Raji (cell line): ENCODE measurements around the gene MAPK12.

Experiments used
- POLR2A ChIP-seq: IDR thresholded peaks from 2 replicates; pipeline ENCODE4 v1.6.1; 2011; ENCODE audit warnings: low read depth, low read length, control low read depth; ENCODE audit not compliant: insufficient read depth

Gene MAPK12

GRCh38 chr22:50293441-50294318, 32.2 kb upstream of the MAPK12 start:
- no peak for TF ChIP-seq POLR2A

- TF ChIP-seq POLR2A, result peak; percentile 42; the same call in 1 of the 2 replicates
These were observed 31.4 kb upstream of the MAPK12 start for GRCh38 chr22:50292643-50293440.

- TF ChIP-seq POLR2A, result no peak
These were observed 28.6 kb upstream of the MAPK12 start for GRCh38 chr22:50289942-50290630.

GRCh38 chr22:50289151-50289941, 27.9 kb upstream of the MAPK12 start:
- TF ChIP-seq POLR2A, result no peak

GRCh38 chr22:50287731-50288130, 26.2 kb upstream of the MAPK12 start:
- no peak for TF ChIP-seq POLR2A

- TF ChIP-seq POLR2A, result no peak
These were observed 25.3 kb upstream of the MAPK12 start for GRCh38 chr22:50286701-50287318.

- TF ChIP-seq POLR2A, result no peak
These were observed 24.8 kb upstream of the MAPK12 start for GRCh38 chr22:50286275-50286674.

- TF ChIP-seq POLR2A, result no peak
These were observed 24.2 kb upstream of the MAPK12 start for GRCh38 chr22:50285568-50286229.

- no peak for TF ChIP-seq POLR2A
These were observed 23.0 kb upstream of the MAPK12 start for GRCh38 chr22:50284479-50284878.

- no peak for TF ChIP-seq POLR2A
These were observed 22.3 kb upstream of the MAPK12 start for GRCh38 chr22:50283821-50284220.

GRCh38 chr22:50282361-50283155, 21.1 kb upstream of the MAPK12 start:
- no peak for TF ChIP-seq POLR2A

- no peak for TF ChIP-seq POLR2A
These were observed 20.5 kb upstream of the MAPK12 start for GRCh38 chr22:50281957-50282356.

GRCh38 chr22:50281384-50281760, 19.9 kb upstream of the MAPK12 start:
- no peak for TF ChIP-seq POLR2A
